Neural crest cell (in vitro differentiated cells): ENCODE results near the gene UNC45B. TPM values are rescaled to one million over a fixed set of nuclear protein-coding genes. Genes with fewer than 3 reads are reported as not detected.

ENCODE experiments used
- DNase-seq: peaks from one replicate; pipeline ENCODE4 v3.0.0; 2021; ENCODE audit warnings: low read depth, mixed read lengths, low spot score
- H3K27ac Mint-ChIP-seq: one replicate; pipeline ENCODE4 v1.8.0; 2021; ENCODE audit warnings: mild to moderate bottlenecking, mixed read lengths; ENCODE audit not compliant: unreplicated experiment
- H3K27me3 Mint-ChIP-seq: 2 replicates; pipeline ENCODE4 v1.8.0; 2021; ENCODE audit warnings: low read depth, mild to moderate bottlenecking, mixed read lengths
- H3K36me3 Mint-ChIP-seq: 2 replicates; pipeline ENCODE4 v1.8.0; 2021; ENCODE audit warnings: low read depth, mild to moderate bottlenecking, mixed read lengths
- H3K4me1 Mint-ChIP-seq: 2 replicates; pipeline ENCODE4 v1.8.0; 2021; ENCODE audit warnings: mixed read lengths
- H3K4me3 Mint-ChIP-seq: one replicate; pipeline ENCODE4 v1.8.0; 2021; ENCODE audit warnings: mild to moderate bottlenecking, mixed read lengths
- H3K9me3 Mint-ChIP-seq: 2 replicates; pipeline ENCODE4 v1.8.0; 2021; ENCODE audit warnings: mixed read lengths
- total RNA-seq: library from RNA; stranded (reverse); gene quantifications from 2 replicates; pipeline ENCODE4 v1.2.1, GENCODE V29; 2021
- TF ChIP-seq, protein P1 (sequence below): fragments of 200-600 bp; sonication (generic); conservative IDR thresholded peaks from 2 replicates; pipeline ENCODE4 v1.5.0; 2021; ENCODE audit warnings: antibody characterized with exemption, mild to moderate bottlenecking

Gene UNC45B
- total RNA-seq, 1 donor from 2014 or later: not detected

DNA sequence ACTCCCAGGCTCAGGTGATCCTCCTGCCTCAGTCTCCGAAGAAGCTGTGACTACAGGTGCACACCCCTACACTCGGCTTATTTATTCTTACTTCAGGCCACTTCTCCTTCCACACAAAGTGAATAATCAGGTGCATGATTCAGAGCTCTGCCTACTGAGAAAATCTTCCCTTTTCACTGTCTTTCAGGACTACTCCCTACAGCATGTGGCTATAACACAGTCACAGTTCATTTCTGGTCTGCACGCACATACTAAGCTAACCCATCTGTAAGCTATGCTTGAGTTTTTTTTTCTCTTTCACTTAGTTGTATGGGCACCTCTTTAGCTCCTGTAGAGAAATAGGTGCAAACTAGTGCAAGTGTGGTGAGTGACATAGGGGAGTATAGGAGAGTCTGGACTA is 87.7 kb downstream of the UNC45B start:
- H3K4me3 Mint-ChIP-seq: no peak overlapping the region
- DNase-seq: no peak
- no peaks in the 10 kb centered on the region for H3K36me3 Mint-ChIP-seq
- TF ChIP-seq, protein P1, sequence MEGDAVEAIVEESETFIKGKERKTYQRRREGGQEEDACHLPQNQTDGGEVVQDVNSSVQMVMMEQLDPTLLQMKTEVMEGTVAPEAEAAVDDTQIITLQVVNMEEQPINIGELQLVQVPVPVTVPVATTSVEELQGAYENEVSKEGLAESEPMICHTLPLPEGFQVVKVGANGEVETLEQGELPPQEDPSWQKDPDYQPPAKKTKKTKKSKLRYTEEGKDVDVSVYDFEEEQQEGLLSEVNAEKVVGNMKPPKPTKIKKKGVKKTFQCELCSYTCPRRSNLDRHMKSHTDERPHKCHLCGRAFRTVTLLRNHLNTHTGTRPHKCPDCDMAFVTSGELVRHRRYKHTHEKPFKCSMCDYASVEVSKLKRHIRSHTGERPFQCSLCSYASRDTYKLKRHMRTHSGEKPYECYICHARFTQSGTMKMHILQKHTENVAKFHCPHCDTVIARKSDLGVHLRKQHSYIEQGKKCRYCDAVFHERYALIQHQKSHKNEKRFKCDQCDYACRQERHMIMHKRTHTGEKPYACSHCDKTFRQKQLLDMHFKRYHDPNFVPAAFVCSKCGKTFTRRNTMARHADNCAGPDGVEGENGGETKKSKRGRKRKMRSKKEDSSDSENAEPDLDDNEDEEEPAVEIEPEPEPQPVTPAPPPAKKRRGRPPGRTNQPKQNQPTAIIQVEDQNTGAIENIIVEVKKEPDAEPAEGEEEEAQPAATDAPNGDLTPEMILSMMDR: no peak
- H3K27ac Mint-ChIP-seq: no peak overlapping the region
- H3K9me3 Mint-ChIP-seq: no peaks in the 10 kb centered on the region
- H3K4me1 Mint-ChIP-seq: no peaks in the 10 kb centered on the region
- H3K27me3 Mint-ChIP-seq: peaks cover 38% of the 10 kb centered on the region

DNA sequence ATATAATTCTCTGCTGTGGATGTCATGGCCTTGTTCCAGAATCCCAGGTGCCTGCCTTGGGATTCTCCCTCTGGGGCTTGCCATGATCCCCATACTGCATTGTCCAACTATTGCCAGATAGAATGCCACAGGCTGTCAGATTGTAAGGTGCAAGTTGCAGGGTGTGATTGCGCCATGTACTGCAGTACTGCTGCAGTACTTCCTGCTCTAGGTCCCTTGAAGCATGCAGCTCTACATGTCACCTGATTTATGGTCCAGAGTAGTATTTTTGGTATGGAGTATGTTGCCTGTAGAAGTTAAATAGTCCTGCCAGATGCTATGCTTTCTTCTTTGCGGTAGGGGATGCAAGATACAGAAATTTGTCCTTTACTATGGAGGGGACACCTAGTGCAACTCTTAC is 88.3 kb downstream of the UNC45B start:
- no peaks in the 10 kb centered on the region for H3K9me3 Mint-ChIP-seq
- H3K36me3 Mint-ChIP-seq: no peaks in the 10 kb centered on the region
- H3K27me3 Mint-ChIP-seq: peaks cover 32% of the 10 kb centered on the region
- H3K4me1 Mint-ChIP-seq: no peaks in the 10 kb centered on the region
- no peak overlapping the region for H3K4me3 Mint-ChIP-seq
- no peak for DNase-seq
- TF ChIP-seq, protein P1: no peak
- H3K27ac Mint-ChIP-seq: no peak overlapping the region

DNA sequence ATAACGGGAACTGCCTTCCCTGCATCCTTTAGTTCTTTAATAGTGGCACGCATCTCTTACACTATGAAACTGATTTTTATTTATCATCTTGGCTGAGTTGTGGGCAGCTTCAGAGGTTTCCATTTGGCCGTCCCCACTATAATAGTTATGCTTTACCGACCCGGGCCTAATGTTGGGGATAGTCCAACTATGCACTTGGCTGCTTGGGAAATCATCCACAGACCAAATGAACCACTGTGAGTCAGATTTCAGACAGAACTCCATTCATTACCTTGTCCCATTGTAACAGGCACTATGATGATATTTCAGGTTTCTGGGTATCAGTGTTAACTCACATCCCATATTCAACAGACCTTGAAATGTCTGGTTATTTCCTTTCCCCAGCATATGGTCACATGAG is 89.2 kb downstream of the UNC45B start:
- Mint-ChIP-seq H3K36me3 (no peaks in the 10 kb centered on the region), H3K9me3 (no peaks in the 10 kb centered on the region), H3K27ac (no peak overlapping the region), H3K27me3 (peaks cover 23% of the 10 kb centered on the region), H3K4me1 (no peaks in the 10 kb centered on the region), H3K4me3 (no peak overlapping the region)
- DNase-seq: no peak
- TF ChIP-seq, protein P1: no peak

DNA sequence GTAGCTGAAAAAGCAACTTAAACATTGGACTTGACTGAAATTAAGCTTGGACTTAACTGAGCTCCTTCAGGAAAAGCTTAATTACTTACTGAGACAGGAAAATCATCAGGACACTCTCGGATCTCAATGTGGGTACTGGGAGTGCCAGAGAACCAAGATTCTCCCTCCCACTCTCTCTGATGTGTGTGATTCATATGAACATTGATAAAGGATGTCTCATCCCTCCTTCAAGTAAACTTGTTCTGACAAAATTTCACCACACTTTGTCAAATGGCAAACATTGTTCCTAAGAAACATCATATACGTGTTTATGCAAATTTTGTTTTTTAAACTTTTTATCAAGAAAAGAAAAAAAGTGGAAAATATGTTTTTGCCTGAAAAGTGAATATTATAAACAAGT is 91.2 kb downstream of the UNC45B start:
- H3K27ac Mint-ChIP-seq: no peak overlapping the region
- H3K36me3 Mint-ChIP-seq: no peaks in the 10 kb centered on the region
- peaks cover 4% of the 10 kb centered on the region for H3K4me1 Mint-ChIP-seq
- H3K27me3 Mint-ChIP-seq: peaks cover 18% of the 10 kb centered on the region
- no peak for DNase-seq
- no peak overlapping the region for H3K4me3 Mint-ChIP-seq
- no peaks in the 10 kb centered on the region for H3K9me3 Mint-ChIP-seq
- TF ChIP-seq, protein P1: no peak

Other genes starting within 250 kb of the UNC45B start
- 2.3 and 2.5 TPM in 2 replicates for gene CCT6B, start 186.4 kb upstream of the UNC45B start, total RNA-seq
- gene ZNF830, start 186.3 kb upstream of the UNC45B start, total RNA-seq: 21.2 TPM in 2 replicates
- gene LIG3, start 167.3 kb upstream of the UNC45B start, total RNA-seq: 110 and 126 TPM in 2 replicates
- 22.5 and 23.2 TPM in 2 replicates for gene RFFL, start 84.1 kb upstream of the UNC45B start, total RNA-seq
- 21.3 and 22.5 TPM in 2 replicates for gene RAD51D, start 28.0 kb upstream of the UNC45B start, total RNA-seq
- not detected in 2 replicates for gene FNDC8, start 26.2 kb upstream of the UNC45B start, total RNA-seq
- 35.8 and 40.0 TPM in 2 replicates for gene NLE1, start 5.5 kb upstream of the UNC45B start, total RNA-seq
- not detected in 2 replicates for gene SLC35G3, start 46.6 kb downstream of the UNC45B start, total RNA-seq
- gene SLFN5, start 95.3 kb downstream of the UNC45B start, total RNA-seq: 8.7 and 10.6 TPM in 2 replicates
- gene SLFN11, start 225.8 kb downstream of the UNC45B start, total RNA-seq: 17.6 and 20.2 TPM in 2 replicates